AG08396 (cell line): ENCODE measurements around the gene CASP9.
"Not testable (repeated sequence)": the region's sequence is repeated elsewhere in the genome, so short reads cannot be mapped to it uniquely, and the experiment has no call there.

Experiments used
- DNase-seq: peaks from one replicate; pipeline ENCODE4 v3.0.0; 2012; ENCODE audit warnings: low spot score, mixed read lengths

CASP9 gene

GRCh38 chr1:15500184-15501178 is 23.5 kb downstream of the CASP9 start:
- no peak for DNase-seq

GRCh38 chr1:15493869-15494390 is 30.1 kb downstream of the CASP9 start:
- DNase-seq: no peak

GRCh38 chr1:15492596-15492995 is 31.4 kb downstream of the CASP9 start:
- DNase-seq: no peak

GRCh38 chr1:15491010-15491409 is 33.0 kb downstream of the CASP9 start:
- not testable (repeated sequence) for DNase-seq

GRCh38 chr1:15489052-15489736 is 34.8 kb downstream of the CASP9 start:
- DNase-seq: no peak

GRCh38 chr1:15488371-15488770 is 35.6 kb downstream of the CASP9 start:
- DNase-seq: no peak

GRCh38 chr1:15486844-15487610 is 37.0 kb downstream of the CASP9 start:
- not testable (repeated sequence) for DNase-seq

GRCh38 chr1:15485636-15486035 is 38.4 kb downstream of the CASP9 start:
- no peak for DNase-seq

- DNase-seq: not testable (repeated sequence)
Observed at GRCh38 chr1:15484443-15484842, 39.6 kb downstream of the CASP9 start.

GRCh38 chr1:15483971-15484370 is 40.0 kb downstream of the CASP9 start:
- DNase-seq: no peak

GRCh38 chr1:15482983-15483543 is 41.0 kb downstream of the CASP9 start:
- DNase-seq: not testable (repeated sequence)

GRCh38 chr1:15482455-15482854 is 41.6 kb downstream of the CASP9 start:
- DNase-seq: not testable (repeated sequence)

- no peak for DNase-seq
Observed at GRCh38 chr1:15479654-15480347, 44.2 kb downstream of the CASP9 start.

- no peak for DNase-seq
Observed at GRCh38 chr1:15477646-15478212, 46.3 kb downstream of the CASP9 start.

GRCh38 chr1:15476927-15477326 is 47.1 kb downstream of the CASP9 start:
- DNase-seq: no peak

- no peak for DNase-seq
Observed at GRCh38 chr1:15475752-15476314, 48.2 kb downstream of the CASP9 start, which contains the start of gene CELA2B. TSS of gene CELA2B (plus strand) at chr1:15476104. CDS start at chr1:15476126, 22 bp downstream.

- DNase-seq: no peak
Observed at GRCh38 chr1:15472587-15472986, 51.4 kb downstream of the CASP9 start.

- DNase-seq: not testable (repeated sequence)
Observed at GRCh38 chr1:15471723-15472122, 52.3 kb downstream of the CASP9 start.

- not testable (repeated sequence) for DNase-seq
Observed at GRCh38 chr1:15471067-15471466, 52.9 kb downstream of the CASP9 start.

- not testable (repeated sequence) for DNase-seq
Observed at GRCh38 chr1:15469821-15470448, 54.1 kb downstream of the CASP9 start.
